22Rv1 (cell line): Measurements from ENCODE around the gene BEND4.

Experiments used
- H3K27ac ChIP-seq: fragments of 450-650 bp; 2 replicates; pipeline ENCODE4 v1.5.1; 2017
- CTCF ChIP-seq: fragments of 450-650 bp; IDR thresholded peaks from 2 replicates; pipeline ENCODE4 v1.5.1; 2017; ENCODE audit warnings: mild to moderate bottlenecking
- ZFX ChIP-seq: fragments of 450-650 bp; IDR thresholded peaks from 2 replicates; pipeline ENCODE4 v1.6.1; 2017; ENCODE audit warnings: antibody characterized with exemption, borderline replicate concordance

The BEND4 gene

GRCh38 chr4:42070463-42070862, 82.0 kb downstream of the BEND4 start:
- TF ChIP-seq CTCF, result no peak
- no peak for TF ChIP-seq ZFX

GRCh38 chr4:42067264-42067663, 85.2 kb downstream of the BEND4 start:
- no peak overlapping the region for H3K27ac ChIP-seq
- TF ChIP-seq ZFX (no peak), CTCF (no peak)

More at GRCh38 chr4:42070463-42070862, 82.0 kb downstream of the BEND4 start:
- no peak overlapping the region for H3K27ac ChIP-seq

- TF ChIP-seq ZFX (no peak), CTCF (no peak)
- no peak overlapping the region for H3K27ac ChIP-seq
Observed at GRCh38 chr4:42066402-42066801, 86.1 kb downstream of the BEND4 start.
